ENCODE data around the gene SLC6A20.

SLC6A20 gene

DNA sequence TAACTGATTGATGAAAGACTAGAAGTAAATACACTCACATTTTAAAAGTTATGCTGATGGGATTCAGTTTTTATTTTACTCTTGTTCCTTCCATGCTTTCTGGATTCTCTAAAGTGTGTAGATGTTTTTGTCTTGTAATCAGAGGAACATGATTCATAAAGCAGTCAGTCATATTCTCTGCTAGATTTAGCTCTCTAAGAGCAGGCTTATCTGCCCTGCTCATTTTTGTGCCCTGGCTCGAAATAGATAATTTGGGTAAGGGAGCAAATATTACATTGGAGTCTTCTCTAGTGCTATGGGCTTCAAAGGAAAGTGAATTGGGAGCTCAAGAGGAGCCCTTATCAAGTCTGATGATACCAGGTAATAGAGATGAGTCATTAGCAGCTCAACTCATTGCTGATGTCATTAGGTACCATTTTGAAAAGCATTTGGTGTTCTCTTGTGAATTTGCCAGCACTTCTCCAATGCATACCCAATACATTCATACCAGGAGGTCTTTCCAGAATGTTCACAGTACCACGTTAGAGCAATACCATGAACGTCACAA lies 79.5 kb downstream of the SLC6A20 start:
- Histone ChIP-seq H3K27me3 (ENCODE audit: insufficient read depth, low read length, poor library complexity) (no peaks in the 10 kb centered on the region), H3K9me3 (ENCODE audit: insufficient read depth, low read length, severe bottlenecking) (no peaks in the 10 kb centered on the region), H3K4me1 (ENCODE audit: insufficient read depth, low read length) (no peaks in the 10 kb centered on the region), H4K20me1 (ENCODE audit: insufficient read depth, low read length) (no peaks in the 10 kb centered on the region; the same call in 1 of the 2 replicates), H3K4me3 (ENCODE audit: low read depth in 1 of 2, low read length in 2 of 2) (no peak overlapping the region), H2AFZ (ENCODE audit: low read depth, low read length) (no peak overlapping the region), H3K4me2 (ENCODE audit: insufficient read depth, low read length) (no peak overlapping the region), H3K27ac (ENCODE audit: low read length) (no peak overlapping the region), H3K36me3 (ENCODE audit: insufficient read depth, low read length) (peaks cover 65% of the 10 kb centered on the region), H3K79me2 (ENCODE audit: insufficient read depth, low read length) (no peaks in the 10 kb centered on the region), H3K9ac (ENCODE audit: low read depth, low read length) (no peak overlapping the region)
- no peak for TF ChIP-seq EZH2 (IDR thresholded peaks at IDR 0.05; ENCODE audit: borderline replicate concordance, low read depth, low read length, severe bottlenecking)
- TF ChIP-seq, protein P1, sequence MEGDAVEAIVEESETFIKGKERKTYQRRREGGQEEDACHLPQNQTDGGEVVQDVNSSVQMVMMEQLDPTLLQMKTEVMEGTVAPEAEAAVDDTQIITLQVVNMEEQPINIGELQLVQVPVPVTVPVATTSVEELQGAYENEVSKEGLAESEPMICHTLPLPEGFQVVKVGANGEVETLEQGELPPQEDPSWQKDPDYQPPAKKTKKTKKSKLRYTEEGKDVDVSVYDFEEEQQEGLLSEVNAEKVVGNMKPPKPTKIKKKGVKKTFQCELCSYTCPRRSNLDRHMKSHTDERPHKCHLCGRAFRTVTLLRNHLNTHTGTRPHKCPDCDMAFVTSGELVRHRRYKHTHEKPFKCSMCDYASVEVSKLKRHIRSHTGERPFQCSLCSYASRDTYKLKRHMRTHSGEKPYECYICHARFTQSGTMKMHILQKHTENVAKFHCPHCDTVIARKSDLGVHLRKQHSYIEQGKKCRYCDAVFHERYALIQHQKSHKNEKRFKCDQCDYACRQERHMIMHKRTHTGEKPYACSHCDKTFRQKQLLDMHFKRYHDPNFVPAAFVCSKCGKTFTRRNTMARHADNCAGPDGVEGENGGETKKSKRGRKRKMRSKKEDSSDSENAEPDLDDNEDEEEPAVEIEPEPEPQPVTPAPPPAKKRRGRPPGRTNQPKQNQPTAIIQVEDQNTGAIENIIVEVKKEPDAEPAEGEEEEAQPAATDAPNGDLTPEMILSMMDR (IDR thresholded peaks at IDR 0.05; ENCODE audit: borderline replicate concordance, extremely low read depth, low read length, poor library complexity, severe bottlenecking), result no peak
- DNase-seq (no peak), ATAC-seq (ENCODE audit: insufficient read depth, low read depth) (no peak)

DNA sequence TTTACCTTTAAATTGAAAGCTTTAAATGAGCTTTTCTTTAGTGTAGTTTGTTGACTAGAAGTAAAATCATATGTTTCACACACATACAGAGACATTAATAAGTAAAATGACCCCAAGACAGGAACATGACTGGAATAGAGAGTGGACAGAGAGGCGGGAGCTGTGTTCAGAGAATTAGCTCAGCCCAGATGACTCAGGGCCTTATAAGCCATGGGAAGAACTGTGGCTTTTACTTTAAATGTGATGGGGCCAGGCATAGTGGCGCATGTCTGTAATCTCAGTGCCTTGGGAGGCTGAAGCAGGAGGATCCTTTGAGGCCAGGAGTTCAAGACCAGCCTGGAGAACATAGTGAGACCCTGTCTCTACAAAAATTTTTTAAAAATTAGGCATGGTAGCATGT lies 80.4 kb downstream of the SLC6A20 start:
- peaks cover under 1% of the 10 kb centered on the region; the same call in 1 of the 2 replicates for H3K79me2 ChIP-seq (ENCODE audit: insufficient read depth, low read length)
- TF ChIP-seq EZH2 (IDR thresholded peaks at IDR 0.05; ENCODE audit: borderline replicate concordance, low read depth, low read length, severe bottlenecking), result no peak
- TF ChIP-seq, protein P1 (IDR thresholded peaks at IDR 0.05; ENCODE audit: borderline replicate concordance, extremely low read depth, low read length, poor library complexity, severe bottlenecking), result no peak
- ATAC-seq (ENCODE audit: insufficient read depth, low read depth), result no peak
- no peak overlapping the region for H3K4me2 ChIP-seq (ENCODE audit: insufficient read depth, low read length)
- H2AFZ ChIP-seq (ENCODE audit: low read depth, low read length), result no peak overlapping the region
- no peak overlapping the region for H3K4me3 ChIP-seq (ENCODE audit: low read depth in 1 of 2, low read length in 2 of 2)
- no peaks in the 10 kb centered on the region for H3K9me3 ChIP-seq (ENCODE audit: insufficient read depth, low read length, severe bottlenecking)
- H3K9ac ChIP-seq (ENCODE audit: low read depth, low read length), result no peak overlapping the region
- no peaks in the 10 kb centered on the region for H3K4me1 ChIP-seq (ENCODE audit: insufficient read depth, low read length)
- no peak for DNase-seq
- no peaks in the 10 kb centered on the region; the same call in none of the 2 replicates for H4K20me1 ChIP-seq (ENCODE audit: insufficient read depth, low read length)
- H3K36me3 ChIP-seq (ENCODE audit: insufficient read depth, low read length), result peaks cover 70% of the 10 kb centered on the region
- H3K27me3 ChIP-seq (ENCODE audit: insufficient read depth, low read length, poor library complexity), result no peaks in the 10 kb centered on the region
- H3K27ac ChIP-seq (ENCODE audit: low read length), result no peak overlapping the region

DNA sequence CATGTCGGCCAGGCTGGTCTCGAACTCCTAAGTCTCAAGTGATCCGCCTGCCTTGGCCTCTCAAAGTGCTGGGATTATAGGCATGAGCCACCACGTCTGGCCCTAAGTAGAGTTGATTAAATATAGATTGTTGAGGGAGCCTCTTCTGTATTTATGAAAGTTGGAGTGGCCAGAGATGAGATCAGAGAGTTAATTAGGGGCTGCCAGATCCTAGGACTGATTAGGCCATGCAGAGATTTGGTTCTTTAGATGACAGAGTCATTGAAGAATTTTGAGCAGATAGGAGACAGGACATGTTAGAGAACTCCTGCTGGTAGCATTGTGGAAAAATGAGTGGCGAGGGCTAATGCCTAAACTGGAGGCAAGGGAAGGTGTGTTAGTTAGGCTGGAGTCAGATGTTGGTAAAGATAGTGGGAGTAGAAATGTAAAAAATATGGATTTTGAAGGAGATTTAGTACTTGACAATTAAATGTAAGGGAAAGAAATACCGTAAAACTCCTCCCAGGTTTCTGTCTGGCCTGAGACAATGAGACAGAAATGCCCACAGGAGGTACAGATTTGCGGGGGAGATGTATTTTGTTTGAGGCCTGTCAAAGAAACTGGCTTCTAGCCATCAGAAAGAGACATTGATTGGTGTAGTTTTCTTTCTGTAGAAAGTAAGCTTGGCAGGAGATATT lies 83.8 kb downstream of the SLC6A20 start:
- H3K79me2 ChIP-seq (ENCODE audit: insufficient read depth, low read length), result peaks cover 5% of the 10 kb centered on the region; the same call in 1 of the 2 replicates
- no peak overlapping the region for H2AFZ ChIP-seq (ENCODE audit: low read depth, low read length)
- H3K9me3 ChIP-seq (ENCODE audit: insufficient read depth, low read length, severe bottlenecking), result no peaks in the 10 kb centered on the region
- no peaks in the 10 kb centered on the region for H3K4me1 ChIP-seq (ENCODE audit: insufficient read depth, low read length)
- ATAC-seq (ENCODE audit: insufficient read depth, low read depth) (no peak), DNase-seq (no peak)
- no peak for TF ChIP-seq EZH2 (IDR thresholded peaks at IDR 0.05; ENCODE audit: borderline replicate concordance, low read depth, low read length, severe bottlenecking)
- TF ChIP-seq, protein P1 (IDR thresholded peaks at IDR 0.05; ENCODE audit: borderline replicate concordance, extremely low read depth, low read length, poor library complexity, severe bottlenecking), result no peak
- no peaks in the 10 kb centered on the region; the same call in none of the 2 replicates for H4K20me1 ChIP-seq (ENCODE audit: insufficient read depth, low read length)
- peaks cover 85% of the 10 kb centered on the region for H3K36me3 ChIP-seq (ENCODE audit: insufficient read depth, low read length)
- no peak overlapping the region for H3K27ac ChIP-seq (ENCODE audit: low read length)
- no peak overlapping the region for H3K9ac ChIP-seq (ENCODE audit: low read depth, low read length)
- no peak overlapping the region for H3K4me2 ChIP-seq (ENCODE audit: insufficient read depth, low read length)
- no peak overlapping the region for H3K4me3 ChIP-seq (ENCODE audit: low read depth in 1 of 2, low read length in 2 of 2)
- no peaks in the 10 kb centered on the region for H3K27me3 ChIP-seq (ENCODE audit: insufficient read depth, low read length, poor library complexity)
